GM18499 (cell line): Measurements from ENCODE around the gene PARD6G.

Source experiments
- ATAC-seq: cut with Tn5 transposase; IDR thresholded peaks from one replicate; pipeline ENCODE4 v1.9.1; 2021; ENCODE audit warnings: moderate number of reproducible peaks; ENCODE audit not compliant: insufficient read depth, unreplicated experiment

The PARD6G gene

DNA sequence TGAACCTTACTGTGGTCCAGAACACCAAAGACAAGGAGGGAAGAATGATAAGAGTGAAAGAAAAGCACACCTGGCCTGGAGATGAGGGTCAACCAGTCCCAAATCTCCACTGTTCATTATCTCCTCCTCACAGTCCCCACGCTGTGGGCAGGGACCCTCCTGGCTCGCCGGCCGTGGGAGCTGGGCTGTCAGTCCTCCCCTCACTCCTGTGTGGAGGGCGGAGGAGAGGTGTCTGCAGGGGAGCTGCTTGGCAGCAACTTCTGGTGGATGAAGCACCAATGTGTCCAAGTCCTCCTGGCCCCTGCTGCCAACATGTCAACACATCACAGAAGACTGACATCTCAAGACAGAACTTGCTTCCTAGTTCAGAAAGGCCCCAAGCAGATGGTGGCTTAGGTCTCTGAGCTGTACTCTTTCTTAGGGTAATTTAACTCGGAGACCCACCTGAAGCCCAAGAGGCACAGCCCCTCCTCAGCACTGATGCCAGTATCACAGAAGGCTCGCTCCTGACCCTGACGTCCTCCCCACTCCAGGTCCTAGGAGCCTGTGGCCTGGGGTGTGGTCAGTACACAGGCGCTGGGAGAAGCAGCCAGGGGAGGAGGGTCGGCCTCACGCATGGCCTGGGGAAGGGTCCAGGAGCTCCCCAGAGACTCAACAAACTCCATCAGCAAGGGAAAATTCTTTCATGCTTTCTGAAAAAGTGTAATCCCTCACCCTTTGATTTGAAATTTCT lies 54.5 kb downstream of the PARD6G start:
- ATAC-seq: no peak

DNA sequence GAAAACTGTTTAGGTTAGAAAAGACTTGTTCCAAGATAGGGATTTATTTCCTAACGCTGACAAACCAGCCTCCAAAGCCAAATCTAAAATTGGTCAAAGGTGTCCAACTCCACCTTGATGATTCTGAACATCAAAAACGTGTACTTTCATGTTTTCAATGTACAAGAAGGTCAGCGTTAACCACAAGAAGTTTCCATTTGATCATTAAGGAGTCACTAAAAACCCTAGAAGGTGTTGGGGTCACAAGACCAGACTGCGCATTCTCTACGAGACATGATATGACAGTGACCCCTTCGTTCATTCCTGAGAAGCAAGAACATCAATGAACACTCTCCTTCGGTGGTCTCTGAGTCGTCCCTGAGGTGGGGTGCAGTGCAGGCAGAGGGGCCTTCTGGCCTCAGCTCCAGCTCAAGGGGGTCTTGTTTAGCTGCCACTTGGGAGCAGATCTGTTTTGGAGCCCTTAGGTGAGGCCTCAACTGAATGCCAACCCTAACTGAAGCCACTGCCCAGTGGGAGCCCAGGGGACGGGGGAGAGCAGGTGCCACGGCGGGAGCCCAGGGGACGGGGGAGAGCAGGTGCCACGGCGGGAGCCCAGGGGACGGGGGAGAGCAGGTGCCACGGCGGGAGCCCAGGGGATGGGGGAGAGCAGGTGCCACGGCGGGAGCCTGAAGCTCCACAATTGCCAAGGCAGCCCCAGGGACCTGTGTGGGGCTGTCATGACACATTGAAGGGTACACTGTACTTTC lies 55.2 kb downstream of the PARD6G start:
- ATAC-seq: no peak

GRCh38 chr18:80191264-80191663 lies 56.0 kb downstream of the PARD6G start:
- ATAC-seq: no peak

DNA sequence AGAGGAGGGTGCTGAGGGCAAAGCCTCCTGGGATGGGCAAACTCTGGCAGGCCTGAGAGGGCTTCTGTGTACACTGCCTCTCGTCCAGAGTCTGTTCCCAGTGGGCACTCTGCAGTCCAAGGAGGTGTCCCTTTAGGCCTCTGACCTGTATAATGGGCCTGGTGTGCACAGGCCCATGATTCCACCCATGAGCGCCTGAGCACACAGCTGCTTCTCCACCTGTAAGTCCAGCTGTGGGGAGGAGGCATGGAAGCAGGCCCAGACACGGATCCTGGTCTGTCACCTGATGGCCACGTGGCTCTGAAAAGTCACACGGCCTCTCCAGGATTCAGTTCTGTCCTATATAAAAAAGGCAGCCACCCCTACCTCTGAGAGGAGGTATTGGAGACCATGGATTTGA lies 57.0 kb downstream of the PARD6G start:
- ATAC-seq: no peak

DNA sequence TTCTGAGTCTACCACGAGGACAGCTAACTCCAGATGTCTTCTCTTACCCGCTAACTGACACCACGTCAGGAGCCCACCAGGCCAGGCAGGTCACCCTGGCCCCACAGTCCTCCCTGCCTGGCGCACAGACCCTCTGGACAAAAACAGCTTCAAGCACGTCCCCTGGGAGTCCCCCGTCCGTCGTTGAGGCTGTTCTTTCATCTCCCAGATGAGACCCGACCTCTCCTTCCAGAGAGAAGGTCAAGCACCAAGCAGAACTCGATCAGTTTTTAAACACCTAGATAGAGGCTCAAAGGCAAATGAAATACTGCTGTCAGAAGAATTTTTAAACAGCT lies 57.8 kb downstream of the PARD6G start:
- ATAC-seq: no peak

DNA sequence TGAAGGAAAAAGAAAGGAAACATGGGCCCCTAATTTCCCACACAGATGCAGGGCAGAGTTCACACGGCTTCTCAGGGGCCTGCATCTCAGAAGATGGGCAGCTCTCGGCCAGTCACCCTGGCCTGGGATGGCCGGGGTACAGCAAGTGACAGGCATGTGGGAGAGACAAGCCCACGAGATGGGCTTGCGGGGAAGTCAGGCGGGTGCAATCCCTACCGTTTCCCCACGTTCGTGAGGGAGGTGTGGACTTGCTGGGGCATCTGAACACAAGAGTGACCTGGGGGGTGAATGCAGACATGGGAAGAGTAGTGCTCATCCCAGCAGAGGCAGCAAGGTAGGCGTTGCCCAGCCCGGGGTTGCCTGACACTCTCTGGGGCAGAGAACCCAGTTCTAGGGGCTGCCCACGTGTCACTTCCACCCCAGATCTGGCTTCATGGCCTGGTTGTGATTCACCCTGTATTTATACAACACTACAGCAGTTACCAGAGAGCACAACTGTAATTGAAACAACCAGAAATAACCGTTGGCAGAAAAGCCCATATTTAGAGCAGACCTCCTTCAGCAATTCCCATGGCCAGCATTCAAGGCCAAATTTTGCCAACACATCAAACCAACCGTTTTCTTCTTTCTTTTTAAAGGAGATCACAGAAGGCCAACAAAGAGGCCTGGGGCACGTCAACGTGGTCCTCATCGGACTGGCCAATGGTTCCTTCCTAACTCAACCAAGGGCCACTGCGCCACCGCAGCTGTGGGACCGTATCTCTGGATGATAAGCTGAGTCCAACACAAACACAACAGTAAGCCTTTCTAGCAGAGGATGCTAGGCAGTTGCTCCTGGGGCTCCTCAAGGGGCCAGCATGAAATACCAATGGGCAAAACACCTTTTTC lies 58.4 kb downstream of the PARD6G start:
- ATAC-seq: no peak

GRCh38 chr18:80187956-80188642 lies 59.2 kb downstream of the PARD6G start:
- ATAC-seq: no peak

DNA sequence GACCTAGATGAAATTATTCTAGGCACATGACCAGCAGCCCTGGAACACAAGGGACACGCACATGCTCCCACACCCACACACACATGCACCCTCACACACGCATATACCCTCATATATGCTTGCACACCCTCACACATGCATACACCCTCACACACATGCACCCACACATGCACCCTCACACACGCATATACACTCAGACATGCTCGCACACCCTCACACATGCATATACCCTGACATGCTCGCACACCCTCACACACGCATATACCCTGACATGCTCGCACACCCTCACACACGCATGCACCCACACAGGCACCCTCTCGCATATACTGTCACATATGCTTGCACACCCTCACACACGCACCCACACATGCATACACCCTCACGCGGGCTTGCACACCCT lies 61.8 kb downstream of the PARD6G start:
- ATAC-seq: no peak

GRCh38 chr18:80184243-80184772 lies 63.0 kb downstream of the PARD6G start:
- ATAC-seq: no peak

GRCh38 chr18:80183273-80184050 lies 63.9 kb downstream of the PARD6G start:
- no peak for ATAC-seq

DNA sequence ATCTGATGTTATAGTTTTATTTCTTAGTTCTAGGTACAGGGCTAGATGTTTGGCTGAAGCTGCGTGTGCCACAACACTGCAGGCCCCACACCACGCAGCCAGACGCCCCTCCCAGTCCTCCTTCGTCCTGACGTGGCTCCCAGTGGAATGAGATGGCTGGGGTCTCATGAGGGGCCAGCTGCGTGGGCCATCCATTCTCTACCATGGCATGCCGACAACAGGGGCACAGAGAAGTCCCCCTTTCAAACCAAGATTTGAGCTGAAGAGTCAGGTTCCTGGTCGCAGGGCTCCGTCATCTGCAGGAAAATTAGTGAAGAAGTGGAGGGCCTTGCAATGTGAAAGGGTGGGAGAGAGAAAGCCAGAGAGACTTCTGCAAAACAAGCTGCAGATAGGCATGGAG lies 64.5 kb downstream of the PARD6G start:
- no peak for ATAC-seq

DNA sequence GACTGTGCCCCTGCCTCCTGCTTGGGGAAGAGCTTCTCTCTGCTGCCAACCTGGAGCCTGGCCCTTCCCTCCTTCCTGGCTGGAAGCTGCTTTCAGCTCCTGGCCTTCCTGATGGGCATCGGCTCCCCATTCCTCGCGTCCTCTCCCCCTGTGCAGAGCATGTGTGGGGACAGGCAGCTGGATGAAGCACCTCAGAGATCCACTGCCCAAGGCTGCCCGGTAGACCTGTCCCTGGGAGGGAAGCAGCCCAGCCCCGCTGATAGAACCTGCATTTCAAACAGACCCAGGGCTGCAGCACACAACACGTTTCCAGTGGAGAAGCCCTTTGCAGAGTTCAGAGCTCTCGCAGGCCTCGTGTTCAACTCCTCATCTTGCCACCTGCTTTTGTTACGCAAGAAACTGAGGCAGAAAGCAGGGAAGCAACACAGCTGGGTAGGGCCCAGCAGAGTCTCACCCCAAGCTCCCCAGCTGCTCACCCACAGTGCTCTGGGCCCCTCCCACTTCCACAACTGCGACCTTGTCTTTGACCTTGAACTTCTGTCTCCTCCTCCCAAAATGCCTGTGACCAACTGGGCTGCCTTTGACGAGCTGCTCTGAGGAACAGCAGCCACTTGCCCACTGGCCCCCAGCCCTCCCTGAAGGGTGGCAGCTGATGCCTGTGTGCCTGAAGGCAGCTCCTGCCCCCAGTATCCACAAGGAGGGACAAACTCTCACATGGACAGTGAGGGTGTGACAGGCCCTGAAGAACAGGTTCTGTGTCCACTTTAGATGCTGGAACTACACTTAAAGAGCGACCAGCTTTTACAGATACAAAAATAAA lies 65.5 kb downstream of the PARD6G start:
- no peak for ATAC-seq

DNA sequence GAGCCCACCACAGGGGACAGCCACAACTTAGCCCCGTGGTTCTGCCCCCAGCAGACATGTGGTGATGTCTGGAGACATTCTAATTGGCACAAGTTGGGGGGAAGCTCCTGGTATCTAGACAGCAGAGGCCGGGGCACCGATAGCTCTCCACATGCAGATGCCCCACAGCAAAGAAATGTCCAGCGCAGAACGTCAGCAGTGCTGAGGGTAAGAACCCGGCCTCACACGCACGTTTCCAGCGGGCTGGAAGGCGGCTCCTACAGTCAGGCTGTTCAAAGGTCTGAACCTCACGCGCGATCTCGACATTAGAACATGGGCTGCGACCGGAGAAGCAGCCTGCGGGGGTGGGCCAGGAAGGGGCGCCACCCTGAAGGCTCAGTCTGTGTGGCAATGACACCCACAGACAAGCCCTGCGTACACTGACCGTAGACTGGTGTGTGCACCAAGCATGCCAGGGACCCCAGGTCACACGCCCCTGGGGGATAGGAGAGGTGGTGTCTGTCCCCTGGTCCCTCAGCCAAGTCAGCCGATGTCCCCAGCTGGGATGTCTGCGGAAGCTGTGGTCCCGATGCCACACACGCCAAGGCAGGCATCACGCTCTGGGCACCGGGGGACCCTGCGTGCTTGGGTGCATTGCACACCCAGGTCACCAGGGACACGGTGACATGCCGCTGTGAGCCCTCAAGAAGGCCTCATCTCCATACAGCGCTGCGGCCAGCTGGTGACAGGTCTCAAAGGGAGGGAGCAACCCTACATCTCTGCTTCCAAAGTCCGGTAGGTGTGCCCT lies 66.3 kb downstream of the PARD6G start:
- no peak for ATAC-seq

GRCh38 chr18:80179857-80180558 lies 67.3 kb downstream of the PARD6G start:
- ATAC-seq: no peak

DNA sequence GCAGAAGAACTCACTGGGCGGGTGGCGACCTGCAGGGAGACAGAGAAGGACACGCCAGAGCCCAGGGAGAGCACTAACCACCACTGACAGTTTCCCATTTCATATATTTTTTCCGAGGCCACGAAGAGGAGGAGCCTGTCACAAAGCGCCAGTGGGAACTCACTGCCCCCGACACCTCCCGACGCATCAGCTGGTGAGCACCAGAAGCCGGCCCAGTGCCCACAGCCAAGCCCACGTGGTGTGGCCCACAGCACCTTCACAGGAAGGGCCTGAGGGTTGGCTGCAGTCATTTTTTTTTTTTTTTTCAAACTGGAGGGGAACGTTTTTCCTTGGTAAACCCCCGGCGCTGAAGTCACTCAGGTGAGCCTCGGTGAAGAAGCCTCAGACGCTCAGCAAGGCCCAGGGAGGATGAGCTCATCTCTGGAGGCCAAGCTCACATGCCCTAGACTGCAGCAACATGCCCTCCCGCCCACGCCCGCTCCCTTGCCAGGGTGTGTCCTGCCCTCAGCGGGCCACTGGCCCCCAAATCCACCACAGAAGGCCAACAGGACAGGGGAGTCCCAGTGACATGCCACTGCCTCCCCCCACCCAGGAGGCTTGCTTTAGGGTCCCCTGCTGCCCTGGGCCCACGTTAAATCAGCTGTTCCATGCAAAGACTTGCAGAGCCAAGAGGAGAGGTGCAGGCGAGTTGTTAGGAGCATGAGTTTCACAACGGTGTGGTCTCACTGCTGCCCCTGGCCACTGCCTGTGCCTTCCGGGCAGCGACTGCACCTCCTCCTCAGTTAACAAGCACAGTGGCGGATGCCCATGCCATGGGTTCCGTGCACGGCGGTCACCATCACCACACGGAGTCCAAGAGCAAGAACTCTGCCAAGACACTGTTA lies 68.1 kb downstream of the PARD6G start:
- no peak for ATAC-seq

GRCh38 chr18:80177128-80177527 lies 70.2 kb downstream of the PARD6G start:
- ATAC-seq: no peak
